NB4 (cell line): ENCODE measurements around the gene MAPKAPK3.
"Not testable (repeated sequence)": the region's sequence is repeated elsewhere in the genome, so short reads cannot be mapped to it uniquely, and the experiment has no call there.

ENCODE experiments used
- DNase-seq: peaks from one replicate; pipeline ENCODE4 v3.0.0; 2010; ENCODE audit warnings: low read depth
- H3K4me3 ChIP-seq: one replicate; pipeline ENCODE4 v1.5.1; 2011; ENCODE audit warnings: mild to moderate bottlenecking, low read depth, low read length, moderate library complexity
- CTCF ChIP-seq: IDR thresholded peaks from one replicate; pipeline ENCODE4 v1.5.1; 2012; ENCODE audit warnings: low read depth, low read length
- MAX ChIP-seq: IDR thresholded peaks from 2 replicates; pipeline ENCODE4 v1.6.1; 2011; ENCODE audit warnings: low read depth, low read length
- MYC ChIP-seq: IDR thresholded peaks from 2 replicates; pipeline ENCODE4 v1.6.1; 2011; ENCODE audit warnings: low read depth, low read length
- POLR2A ChIP-seq: IDR thresholded peaks from 2 replicates; pipeline ENCODE4 v1.6.1; 2011; ENCODE audit warnings: mild to moderate bottlenecking; ENCODE audit not compliant: insufficient read length; ENCODE audit errors: extremely low read depth

Gene MAPKAPK3

DNA sequence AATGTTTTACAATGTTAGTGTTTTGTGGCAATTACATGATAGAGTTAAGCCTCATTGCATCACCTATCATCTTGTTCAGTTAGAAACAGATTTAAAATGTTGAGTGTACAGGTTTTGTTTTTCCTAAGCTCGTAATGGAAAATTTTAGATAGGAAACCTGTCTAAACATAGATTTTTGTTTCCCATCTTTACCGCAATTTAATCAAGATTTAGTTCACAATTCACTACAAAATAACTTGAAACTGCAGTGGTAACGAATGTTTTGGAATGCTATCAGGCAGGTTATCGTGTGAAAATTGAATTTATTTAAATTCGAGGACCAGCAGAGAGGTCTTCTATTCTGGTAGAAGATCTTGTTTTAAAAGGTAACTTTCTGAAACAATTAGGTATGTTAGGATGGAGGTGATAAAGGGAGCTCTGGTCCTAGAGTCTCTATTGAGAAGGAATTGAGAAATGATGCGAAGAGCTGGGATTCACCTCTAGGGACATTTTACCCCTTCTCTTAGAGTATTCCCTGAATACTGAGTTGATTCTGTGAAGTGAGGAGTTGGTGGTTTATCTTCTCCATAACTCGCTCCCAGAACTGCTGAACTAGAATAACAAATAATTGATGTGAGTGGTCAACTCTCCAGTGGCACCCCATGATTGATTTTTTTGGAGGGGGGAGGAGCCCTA is 59.2 kb downstream of the MAPKAPK3 start:
- no peak for DNase-seq
- no peak overlapping the region for H3K4me3 ChIP-seq
- TF ChIP-seq POLR2A (no peak), MYC (no peak)

DNA sequence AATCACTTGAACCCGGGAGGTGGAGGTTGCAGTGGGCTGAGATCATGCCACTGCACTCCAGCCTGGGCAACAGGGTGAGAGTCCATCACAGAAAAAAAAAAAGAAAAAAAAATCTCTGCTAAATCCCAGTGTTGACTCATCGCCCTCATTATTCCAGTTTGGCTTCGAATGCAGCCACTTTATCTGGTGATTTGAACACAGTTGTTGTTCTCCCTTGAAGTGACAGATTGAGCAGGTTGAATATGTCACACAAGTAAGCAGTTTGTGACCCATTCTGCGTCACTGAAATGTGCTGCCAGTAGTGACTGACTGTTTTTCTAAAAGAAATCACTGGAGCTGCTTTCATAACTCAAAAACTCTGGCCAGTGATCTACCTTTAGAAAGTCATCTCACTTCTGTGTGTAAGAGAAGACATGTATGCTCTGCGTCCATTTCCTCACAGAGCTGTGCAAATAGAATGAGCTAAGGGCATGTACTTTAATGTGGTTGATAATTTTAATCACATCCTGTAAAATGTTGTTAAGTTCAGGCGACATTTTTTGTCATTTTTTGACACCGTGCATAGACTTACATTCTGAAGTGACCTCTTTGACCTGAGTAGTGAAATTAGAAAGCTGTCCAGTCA is 70.3 kb downstream of the MAPKAPK3 start:
- no peak for TF ChIP-seq MYC
- TF ChIP-seq CTCF, result no peak
- no peak for TF ChIP-seq MAX
- TF ChIP-seq POLR2A, result no peak
- DNase-seq, result no peak
- no peak overlapping the region for H3K4me3 ChIP-seq

GRCh38 chr3:50687916-50688315 is 71.0 kb downstream of the MAPKAPK3 start:
- no peak overlapping the region for H3K4me3 ChIP-seq
- DNase-seq, result no peak
- no peak for TF ChIP-seq MYC
- TF ChIP-seq CTCF, result no peak
- no peak for TF ChIP-seq MAX
- no peak for TF ChIP-seq POLR2A

GRCh38 chr3:50688602-50689001 is 71.7 kb downstream of the MAPKAPK3 start:
- not testable (repeated sequence) for DNase-seq, H3K4me3 ChIP-seq

- H3K4me3 ChIP-seq, result no peak overlapping the region
- DNase-seq, result no peak
- TF ChIP-seq MAX (no peak), MYC (no peak), POLR2A (no peak), CTCF (no peak)
Measured at GRCh38 chr3:50689558-50689957, 72.6 kb downstream of the MAPKAPK3 start.

- DNase-seq, result no peak
- TF ChIP-seq CTCF (no peak), MYC (no peak), POLR2A (no peak), MAX (no peak)
Measured at GRCh38 chr3:50695031-50695430, 78.1 kb downstream of the MAPKAPK3 start.

GRCh38 chr3:50696276-50696675 is 79.3 kb downstream of the MAPKAPK3 start:
- no peak for DNase-seq
- no peak overlapping the region for H3K4me3 ChIP-seq
- TF ChIP-seq MYC, result no peak
- TF ChIP-seq CTCF, result no peak
- TF ChIP-seq POLR2A, result no peak
- no peak for TF ChIP-seq MAX

More at GRCh38 chr3:50695031-50695430, 78.1 kb downstream of the MAPKAPK3 start:
- H3K4me3 ChIP-seq, result no peak overlapping the region
